Memory B cell (primary cell): ENCODE results near the gene AK4.
A peak's percentile ranks its signal among the peaks of the same experiment; 100 is the strongest.

ENCODE experiments used
- ATAC-seq: fragments of 150-1000 bp; cut with Tn5 transposase; 2 replicates; pipeline ENCODE4 v1.10.0; 2021; ENCODE audit warnings: low read depth, mild to moderate bottlenecking, moderate library complexity
- DNase-seq, 2 donors: peaks; one replicate each; pipeline ENCODE4 v3.0.0; 2022; ENCODE audit warnings: low spot score in 2 of 2
- H3K27ac Mint-ChIP-seq: one replicate; pipeline ENCODE4 v1.8.0; 2022; ENCODE audit warnings: mild to moderate bottlenecking, moderate library complexity, mixed read lengths
- H3K27me3 Mint-ChIP-seq: one replicate; pipeline ENCODE4 v1.8.0; 2022; ENCODE audit warnings: mixed read lengths
- H3K36me3 Mint-ChIP-seq: one replicate; pipeline ENCODE4 v1.8.0; 2022; ENCODE audit warnings: mild to moderate bottlenecking, mixed read lengths
- H3K4me1 Mint-ChIP-seq: one replicate; pipeline ENCODE4 v1.8.0; 2022; ENCODE audit warnings: mixed read lengths
- H3K4me3 Mint-ChIP-seq: one replicate; pipeline ENCODE4 v1.8.0; 2022; ENCODE audit warnings: mild to moderate bottlenecking, moderate library complexity, mixed read lengths
- H3K9me3 Mint-ChIP-seq: one replicate; pipeline ENCODE4 v1.8.0; 2022; ENCODE audit warnings: mixed read lengths

AK4 gene

DNA sequence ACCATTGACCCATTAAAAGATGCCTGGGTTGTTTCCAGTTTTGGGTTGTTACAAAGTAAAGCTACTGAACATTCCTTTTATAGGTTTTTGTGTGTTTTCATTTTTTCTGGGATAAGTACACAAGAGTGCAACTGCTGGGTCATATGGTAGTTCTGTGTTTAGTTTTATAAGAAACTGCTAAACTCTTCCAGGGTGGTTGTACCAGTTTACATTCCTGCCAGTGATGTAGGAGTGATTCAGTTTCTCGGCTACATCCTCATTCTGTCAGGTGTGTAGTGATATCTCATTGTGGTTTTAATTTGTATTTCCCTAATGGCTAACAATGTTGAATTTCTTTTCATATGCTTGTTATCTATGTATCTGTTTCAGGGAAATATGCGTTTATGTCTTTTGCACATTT is 102.8 kb downstream of the AK4 start:
- H3K27me3 Mint-ChIP-seq, result peaks cover 14% of the 10 kb centered on the region
- no peaks in the 10 kb centered on the region for H3K9me3 Mint-ChIP-seq
- no peak overlapping the region for H3K4me3 Mint-ChIP-seq
- peaks cover 14% of the 10 kb centered on the region for H3K4me1 Mint-ChIP-seq
- no peak overlapping the region for H3K27ac Mint-ChIP-seq
- DNase-seq (no peak), ATAC-seq (no peak)
- H3K36me3 Mint-ChIP-seq, result no peaks in the 10 kb centered on the region

DNA sequence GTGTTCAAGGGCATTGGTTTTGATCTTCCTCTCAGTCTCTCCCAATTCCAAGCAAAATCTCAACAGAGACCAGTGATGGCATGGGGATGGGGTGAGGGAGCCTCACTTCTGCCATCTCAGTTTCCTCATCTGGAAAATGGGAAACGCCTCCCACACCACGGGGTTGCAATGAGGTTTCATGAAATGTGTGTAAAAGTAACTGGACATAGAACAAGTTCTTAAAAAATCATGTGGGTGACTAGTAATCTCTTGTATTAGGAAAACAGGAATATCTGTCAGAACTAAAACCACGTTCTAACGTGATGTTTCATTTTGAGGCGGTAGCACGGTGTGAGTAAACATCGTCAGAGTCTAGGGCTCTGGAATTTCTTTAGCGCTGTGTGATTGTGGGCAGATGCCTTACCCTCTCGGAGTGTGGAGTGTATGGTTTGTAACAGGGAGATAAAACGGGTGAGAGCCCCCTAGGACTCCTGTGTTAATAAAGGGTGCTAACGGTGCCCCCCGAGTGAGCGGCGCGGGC is 105.9 kb downstream of the AK4 start:
- peaks cover 11% of the 10 kb centered on the region for H3K27me3 Mint-ChIP-seq
- ATAC-seq (peak; percentile 17), DNase-seq (no peak)
- H3K9me3 Mint-ChIP-seq, result no peaks in the 10 kb centered on the region
- no peaks in the 10 kb centered on the region for H3K36me3 Mint-ChIP-seq
- peaks cover 14% of the 10 kb centered on the region for H3K4me1 Mint-ChIP-seq
- H3K27ac Mint-ChIP-seq, result peak overlapping the region; percentile 31
- H3K4me3 Mint-ChIP-seq, result peak overlapping the region; percentile 83

GRCh38 chr1:65254320-65255034 is 106.5 kb downstream of the AK4 start:
- DNase-seq (peak; percentile 74 to 76), ATAC-seq (peak; percentile 95)
- no peak overlapping the region for H3K27ac Mint-ChIP-seq

GRCh38 chr1:65255035-65255655 is 107.1 kb downstream of the AK4 start:
- ATAC-seq (no peak), DNase-seq (peak in 1 of 2 donors; percentile 4)
- Mint-ChIP-seq H3K4me1 (peaks cover 14% of the 10 kb centered on the region), H3K9me3 (no peaks in the 10 kb centered on the region), H3K27ac (no peak overlapping the region), H3K4me3 (peak overlapping the region; percentile 84), H3K27me3 (peaks cover 11% of the 10 kb centered on the region), H3K36me3 (no peaks in the 10 kb centered on the region)

More at GRCh38 chr1:65254320-65255034, 106.5 kb downstream of the AK4 start:
- Mint-ChIP-seq H3K36me3 (no peaks in the 10 kb centered on the region), H3K4me3 (peak overlapping the region; percentile 84), H3K4me1 (peaks cover 14% of the 10 kb centered on the region), H3K9me3 (no peaks in the 10 kb centered on the region), H3K27me3 (peaks cover 11% of the 10 kb centered on the region)

DNA sequence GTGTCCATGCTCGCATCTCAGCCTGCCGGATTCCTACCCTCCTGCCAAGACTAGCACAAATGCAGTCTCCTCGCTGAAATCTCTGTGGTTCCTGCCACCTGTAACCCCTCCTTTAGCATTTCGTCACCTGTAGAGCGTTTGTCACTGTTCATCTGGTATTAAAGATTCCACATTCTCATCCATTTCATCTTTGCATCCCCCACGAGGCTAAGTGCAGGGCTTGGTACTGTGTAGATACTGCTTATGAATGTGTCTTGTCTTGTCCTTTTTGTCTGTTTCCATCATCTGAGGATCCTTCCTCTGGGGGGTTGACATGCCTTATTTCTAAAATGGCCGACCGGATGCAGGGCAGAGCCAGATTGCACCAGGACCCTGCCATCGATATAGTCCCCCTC is 107.7 kb downstream of the AK4 start:
- H3K27me3 Mint-ChIP-seq, result peaks cover 11% of the 10 kb centered on the region
- ATAC-seq (no peak), DNase-seq (no peak)
- peaks cover 14% of the 10 kb centered on the region for H3K4me1 Mint-ChIP-seq
- no peaks in the 10 kb centered on the region for H3K36me3 Mint-ChIP-seq
- peak overlapping the region; percentile 34 for H3K4me3 Mint-ChIP-seq
- no peak overlapping the region for H3K27ac Mint-ChIP-seq
- no peaks in the 10 kb centered on the region for H3K9me3 Mint-ChIP-seq

DNA sequence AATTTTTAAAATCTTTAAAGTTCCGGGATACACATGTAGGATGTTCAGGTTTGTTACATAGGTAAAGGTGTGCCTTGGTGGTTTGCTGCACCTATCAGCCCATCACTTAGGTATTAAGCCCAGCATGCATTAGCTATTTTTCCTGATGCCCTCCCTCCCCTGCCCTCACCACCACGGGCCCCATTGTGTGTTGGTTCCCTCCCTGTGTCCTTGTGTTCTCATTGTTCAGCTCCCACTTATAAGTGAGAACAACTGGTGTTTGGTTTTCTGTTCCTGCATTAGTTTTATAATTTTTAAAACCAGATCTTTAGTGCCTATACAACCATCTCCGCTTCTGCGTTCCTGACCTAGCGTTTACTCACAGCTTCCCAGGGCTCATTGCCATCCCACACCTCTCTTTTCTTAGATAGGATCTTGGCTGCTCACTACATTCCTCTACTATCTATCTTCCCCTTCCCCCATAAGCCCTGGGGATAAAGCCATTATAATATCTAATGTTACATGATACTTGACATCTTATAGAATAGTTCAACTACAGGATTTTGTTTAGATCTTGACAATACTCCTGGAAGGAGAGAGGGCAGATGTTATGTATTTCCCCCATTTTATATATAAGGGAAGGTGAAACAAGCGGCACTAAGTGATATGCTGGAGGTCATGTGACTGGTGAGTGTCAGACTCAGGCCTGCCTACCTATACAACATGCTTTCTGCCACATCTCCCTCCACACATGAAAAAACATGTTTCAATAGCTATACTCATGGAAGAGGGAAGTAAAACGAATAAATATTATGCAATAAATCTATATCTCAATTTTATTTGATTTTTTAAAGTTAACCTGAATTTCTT is 109.1 kb downstream of the AK4 start:
- Mint-ChIP-seq H3K27ac (no peak overlapping the region), H3K4me3 (no peak overlapping the region), H3K36me3 (no peaks in the 10 kb centered on the region), H3K9me3 (no peaks in the 10 kb centered on the region), H3K4me1 (peaks cover 14% of the 10 kb centered on the region), H3K27me3 (peaks cover 9% of the 10 kb centered on the region)
- DNase-seq, result no peak
- no peak for ATAC-seq

DNA sequence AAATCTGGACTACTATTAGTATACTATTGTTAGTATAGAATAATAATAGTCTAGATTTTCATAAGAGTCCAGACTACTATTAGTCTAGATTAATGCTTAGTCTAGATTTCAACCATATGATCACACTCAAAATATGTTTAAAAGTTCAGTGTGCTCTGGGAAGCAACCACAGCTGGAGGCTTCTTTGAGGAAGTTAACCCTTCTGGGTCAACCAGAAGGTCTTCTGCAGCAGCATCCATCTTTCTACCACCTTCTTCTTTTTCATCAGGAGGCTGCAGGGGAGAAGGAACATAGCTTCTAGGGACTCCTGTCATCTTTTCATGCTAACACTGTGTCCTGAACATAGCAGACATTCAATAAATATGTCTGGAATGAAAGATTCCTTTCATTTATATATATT is 110.1 kb downstream of the AK4 start:
- DNase-seq, result no peak
- Mint-ChIP-seq H3K27ac (no peak overlapping the region), H3K4me1 (peaks cover 14% of the 10 kb centered on the region), H3K36me3 (no peaks in the 10 kb centered on the region), H3K27me3 (peaks cover 8% of the 10 kb centered on the region), H3K4me3 (no peak overlapping the region), H3K9me3 (no peaks in the 10 kb centered on the region)
- no peak for ATAC-seq

DNA sequence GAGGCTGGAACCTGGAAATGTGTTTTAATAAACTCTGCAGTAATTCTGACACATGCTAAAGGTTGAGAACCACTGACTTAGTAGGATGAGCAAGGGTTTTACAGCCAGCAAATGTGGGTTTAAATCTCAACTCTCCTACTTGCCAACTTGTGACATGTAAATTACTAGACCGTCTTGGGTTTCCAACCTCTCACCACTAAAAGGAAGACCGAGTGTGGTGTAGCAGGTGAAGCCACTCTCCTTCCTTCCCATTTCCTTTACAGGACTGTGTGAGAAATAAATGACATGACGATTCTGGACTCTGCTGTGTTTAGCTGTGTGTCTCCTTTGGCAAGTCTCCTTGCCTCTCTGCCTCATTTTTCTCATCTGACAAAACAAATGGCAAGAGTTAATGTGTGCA is 111.8 kb downstream of the AK4 start:
- Mint-ChIP-seq H3K4me1 (peaks cover 13% of the 10 kb centered on the region), H3K9me3 (no peaks in the 10 kb centered on the region), H3K4me3 (no peak overlapping the region), H3K27me3 (peaks cover 11% of the 10 kb centered on the region), H3K27ac (no peak overlapping the region), H3K36me3 (no peaks in the 10 kb centered on the region)
- no peak for ATAC-seq
- DNase-seq, result no peak

- DNase-seq, result no peak
- no peaks in the 10 kb centered on the region for H3K36me3 Mint-ChIP-seq
- no peak for ATAC-seq
- H3K27ac Mint-ChIP-seq, result no peak overlapping the region
- H3K27me3 Mint-ChIP-seq, result peaks cover 6% of the 10 kb centered on the region
- H3K9me3 Mint-ChIP-seq, result no peaks in the 10 kb centered on the region
- H3K4me1 Mint-ChIP-seq, result peaks cover 4% of the 10 kb centered on the region
- no peak overlapping the region for H3K4me3 Mint-ChIP-seq
Measured at GRCh38 chr1:65260851-65261473, 113.0 kb downstream of the AK4 start.

DNA sequence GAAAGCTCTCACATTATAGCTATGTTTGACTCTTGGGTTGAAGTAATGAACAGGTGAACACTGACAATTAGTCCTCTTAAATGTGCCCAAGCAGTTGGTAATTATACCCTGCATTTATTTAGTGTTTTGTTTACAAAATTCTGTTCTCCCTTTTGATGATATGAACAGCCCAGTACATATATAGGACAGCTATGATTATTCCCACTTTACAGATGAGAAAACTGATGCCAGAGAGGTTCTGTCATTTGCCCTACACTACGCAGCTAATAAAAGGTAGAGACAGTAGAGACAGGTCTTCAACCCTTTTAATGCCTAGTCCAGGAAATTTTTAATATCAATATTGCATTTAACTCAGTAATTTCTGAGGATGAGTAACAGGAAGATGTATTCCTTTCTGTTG is 115.3 kb downstream of the AK4 start:
- H3K27ac Mint-ChIP-seq, result no peak overlapping the region
- DNase-seq, result no peak
- no peak overlapping the region for H3K4me3 Mint-ChIP-seq
- no peak for ATAC-seq
- H3K4me1 Mint-ChIP-seq, result peaks cover 7% of the 10 kb centered on the region
- no peaks in the 10 kb centered on the region for H3K9me3 Mint-ChIP-seq
- peaks cover 11% of the 10 kb centered on the region for H3K27me3 Mint-ChIP-seq
- no peaks in the 10 kb centered on the region for H3K36me3 Mint-ChIP-seq

GRCh38 chr1:65264197-65264929 is 116.4 kb downstream of the AK4 start:
- Mint-ChIP-seq H3K4me1 (peaks cover 7% of the 10 kb centered on the region), H3K27me3 (peaks cover 11% of the 10 kb centered on the region), H3K36me3 (no peaks in the 10 kb centered on the region), H3K9me3 (no peaks in the 10 kb centered on the region), H3K27ac (no peak overlapping the region), H3K4me3 (peak overlapping the region; percentile 38)
- DNase-seq, result no peak
- ATAC-seq, result no peak

GRCh38 chr1:65265296-65265650 is 117.3 kb downstream of the AK4 start:
- H3K27me3 Mint-ChIP-seq, result peaks cover 11% of the 10 kb centered on the region
- H3K4me1 Mint-ChIP-seq, result peaks cover 7% of the 10 kb centered on the region
- H3K9me3 Mint-ChIP-seq, result no peaks in the 10 kb centered on the region
- H3K36me3 Mint-ChIP-seq, result no peaks in the 10 kb centered on the region
- no peak for ATAC-seq
- no peak overlapping the region for H3K27ac Mint-ChIP-seq
- peak overlapping the region; percentile 64 for H3K4me3 Mint-ChIP-seq
- no peak for DNase-seq

- H3K4me1 Mint-ChIP-seq, result peaks cover 7% of the 10 kb centered on the region
- DNase-seq (peak in 1 of 2 donors; percentile 19), ATAC-seq (peak; percentile 77)
- H3K27me3 Mint-ChIP-seq, result peaks cover 11% of the 10 kb centered on the region
- no peaks in the 10 kb centered on the region for H3K36me3 Mint-ChIP-seq
- peak overlapping the region; percentile 64 for H3K4me3 Mint-ChIP-seq
- H3K27ac Mint-ChIP-seq, result no peak overlapping the region
- no peaks in the 10 kb centered on the region for H3K9me3 Mint-ChIP-seq
Measured at GRCh38 chr1:65265651-65266351, 117.8 kb downstream of the AK4 start.
